Measurements from ENCODE around the gene DHX35.

GRCh38 chr20:39019027-39019426, 56.9 kb downstream of the DHX35 start:
- TF ChIP-seq CTCF (IDR thresholded peaks at IDR 0.05; ENCODE audit: low read length) (no peak), EZH2 (IDR thresholded peaks at IDR 0.05; ENCODE audit: borderline replicate concordance, low read length) (no peak)

Data from OCI-LY1 (cell line).